Loucy (cell line): ENCODE results near the gene OSBPL2.

Experiments used
- CTCF ChIP-seq: fragments of 200-600 bp; sonication (generic); conservative IDR thresholded peaks from 2 replicates; pipeline ENCODE4 v1.5.1; 2014; ENCODE audit warnings: mild to moderate bottlenecking, antibody characterized with exemption, low read length
- EZH2phosphoT487 ChIP-seq: fragments of 200-600 bp; IDR thresholded peaks from 2 replicates; pipeline ENCODE4 v1.6.1; 2018; ENCODE audit warnings: antibody characterized with exemption, mild to moderate bottlenecking, moderate library complexity, borderline replicate concordance

DNA sequence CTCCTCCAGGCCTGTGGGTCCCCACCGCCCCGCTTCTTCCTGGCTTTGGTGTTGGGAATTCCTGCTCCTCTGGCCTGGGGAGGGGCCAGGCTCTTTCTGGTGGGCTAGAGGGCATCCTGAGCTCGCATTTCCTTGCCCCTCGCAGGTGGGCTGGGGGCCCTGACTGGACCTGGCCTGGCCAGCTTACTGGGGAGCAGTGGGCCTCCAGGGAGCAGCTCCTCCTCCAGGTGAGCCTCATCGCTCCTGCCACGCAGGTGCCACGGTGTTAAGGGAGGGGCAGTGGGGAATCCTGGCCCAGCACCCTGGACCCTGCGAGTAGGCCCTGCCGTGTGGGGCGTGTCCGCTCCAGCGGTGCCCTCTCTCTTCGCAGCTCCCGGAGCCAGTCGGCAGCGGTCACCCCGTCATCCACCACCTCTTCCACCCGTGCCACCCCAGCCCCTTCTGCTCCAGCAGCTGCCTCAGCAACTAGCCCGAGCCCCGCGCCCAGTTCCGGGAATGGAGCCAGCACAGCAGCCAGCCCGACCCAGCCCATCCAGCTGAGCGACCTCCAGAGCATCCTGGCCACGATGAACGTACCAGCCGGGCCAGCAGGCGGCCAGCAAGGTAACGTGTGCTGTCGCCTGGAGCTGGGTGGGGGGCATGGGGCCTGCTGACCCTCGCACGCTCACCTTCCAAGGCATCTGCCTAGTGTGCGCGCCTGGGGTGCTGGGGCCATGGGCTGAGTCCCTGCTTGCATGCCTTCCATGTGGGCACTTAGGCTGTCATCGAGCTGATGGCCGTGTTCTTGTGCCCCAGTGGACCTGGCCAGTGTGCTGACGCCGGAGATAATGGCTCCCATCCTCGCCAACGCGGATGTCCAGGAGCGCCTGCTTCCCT is 69.1 kb downstream of the OSBPL2 start:
- TF ChIP-seq CTCF = no peak
- TF ChIP-seq EZH2phosphoT487 = no peak
